Mucosa of rectum (tissue), 2 donors: ENCODE measurements around the gene CRB2.
A peak's percentile ranks its signal among the peaks of the same experiment; 100 is the strongest.

ENCODE experiments used
- H3K27ac ChIP-seq, 2 donors: one replicate each; pipeline ENCODE4 v1.7.0; 2013; ENCODE audit warnings: inconsistent platforms in 2 of 2, low read depth in 2 of 2, low read length in 2 of 2
- H3K27me3 ChIP-seq, 2 donors: one replicate each; pipeline ENCODE4 v1.7.0; 2013; ENCODE audit warnings: low read length in 2 of 2; ENCODE audit not compliant: control insufficient read depth in 2 of 2, insufficient read depth in 2 of 2
- H3K36me3 ChIP-seq, 2 donors: one replicate each; pipeline ENCODE4 v1.7.0; 2013; ENCODE audit warnings: low read length in 2 of 2; ENCODE audit not compliant: control insufficient read depth in 2 of 2, insufficient read depth in 2 of 2
- H3K4me1 ChIP-seq, 2 donors: one replicate each; pipeline ENCODE4 v1.7.0; 2013; ENCODE audit warnings: low read length in 2 of 2, mild to moderate bottlenecking in 1 of 2; ENCODE audit not compliant: control insufficient read depth in 2 of 2, insufficient read depth in 2 of 2
- H3K4me3 ChIP-seq, 2 donors: one replicate each; pipeline ENCODE4 v1.7.0; 2013; ENCODE audit warnings: low read length in 2 of 2
- H3K9ac ChIP-seq, 2 donors: one replicate each; pipeline ENCODE4 v1.7.0; 2013; ENCODE audit warnings: low read length in 2 of 2, low read depth in 1 of 2, mild to moderate bottlenecking in 1 of 2
- H3K9me3 ChIP-seq, 2 donors: one replicate each; pipeline ENCODE4 v1.7.0; 2013; ENCODE audit warnings: low read length in 2 of 2; ENCODE audit not compliant: control insufficient read depth in 2 of 2
- donor health status: healthy.
- donor health status: Normal muscosa, but diverticular disease.

The CRB2 gene

GRCh38 chr9:123364241-123364824 is 8.3 kb downstream of the CRB2 start:
- Histone ChIP-seq H3K9ac (no peak overlapping the region), H3K4me1 (peaks cover 12 to 14% of the 10 kb centered on the region in 2 donors), H3K9me3 (no peaks in the 10 kb centered on the region), H3K36me3 (no peaks in the 10 kb centered on the region), H3K27me3 (no peaks in the 10 kb centered on the region), H3K4me3 (no peak overlapping the region), H3K27ac (peak overlapping the region in 1 of 2 donors; percentile 23)

GRCh38 chr9:123365287-123365880 is 9.4 kb downstream of the CRB2 start:
- peaks cover 3 to 4% of the 10 kb centered on the region in 2 donors for H3K4me1 ChIP-seq
- no peak overlapping the region for H3K27ac ChIP-seq
- no peaks in the 10 kb centered on the region for H3K9me3 ChIP-seq
- no peak overlapping the region for H3K4me3 ChIP-seq
- H3K36me3 ChIP-seq: no peaks in the 10 kb centered on the region
- H3K9ac ChIP-seq: no peak overlapping the region
- no peaks in the 10 kb centered on the region for H3K27me3 ChIP-seq

DNA sequence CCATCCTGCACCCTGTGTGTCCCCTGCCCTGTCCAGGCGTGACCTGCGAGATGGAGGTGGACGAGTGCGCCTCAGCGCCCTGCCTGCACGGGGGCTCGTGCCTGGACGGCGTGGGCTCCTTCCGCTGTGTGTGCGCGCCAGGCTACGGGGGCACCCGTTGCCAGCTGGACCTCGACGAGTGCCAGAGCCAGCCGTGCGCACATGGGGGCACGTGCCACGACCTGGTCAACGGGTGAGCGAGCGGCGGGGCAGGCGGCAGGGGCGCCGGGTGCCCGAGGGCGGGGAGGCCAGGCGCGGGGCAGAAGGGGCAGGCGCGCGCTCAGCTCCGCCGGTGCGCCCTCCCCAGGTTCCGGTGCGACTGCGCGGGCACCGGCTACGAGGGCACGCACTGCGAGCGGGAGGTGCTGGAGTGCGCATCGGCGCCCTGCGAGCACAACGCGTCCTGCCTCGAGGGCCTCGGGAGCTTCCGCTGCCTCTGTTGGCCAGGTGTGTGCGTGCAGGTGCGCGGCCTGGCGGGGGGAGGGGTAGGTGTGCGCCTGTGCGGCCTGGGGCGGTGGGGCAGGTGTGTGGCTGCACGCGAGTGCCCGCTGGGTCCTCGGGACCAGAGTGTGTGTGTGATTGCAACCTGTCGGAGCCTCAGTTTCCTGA is 10.0 kb downstream of the CRB2 start:
- Histone ChIP-seq H3K4me3 (no peak overlapping the region), H3K27ac (no peak overlapping the region), H3K27me3 (no peaks in the 10 kb centered on the region), H3K4me1 (no peaks in the 10 kb centered on the region), H3K36me3 (no peaks in the 10 kb centered on the region), H3K9me3 (no peaks in the 10 kb centered on the region), H3K9ac (no peak overlapping the region)

- Histone ChIP-seq H3K27ac (no peak overlapping the region), H3K4me3 (no peak overlapping the region), H3K9ac (no peak overlapping the region), H3K36me3 (no peaks in the 10 kb centered on the region), H3K27me3 (peaks cover 0 to 2% of the 10 kb centered on the region in 2 donors), H3K4me1 (no peaks in the 10 kb centered on the region), H3K9me3 (no peaks in the 10 kb centered on the region)
These were observed 12.0 kb downstream of the CRB2 start for GRCh38 chr9:123368023-123368422.

- Histone ChIP-seq H3K4me1 (no peaks in the 10 kb centered on the region), H3K27ac (no peak overlapping the region), H3K9ac (no peak overlapping the region), H3K4me3 (no peak overlapping the region), H3K9me3 (no peaks in the 10 kb centered on the region), H3K36me3 (no peaks in the 10 kb centered on the region), H3K27me3 (peaks cover 0 to 2% of the 10 kb centered on the region in 2 donors)
These were observed 12.6 kb downstream of the CRB2 start for GRCh38 chr9:123368536-123369153.

DNA sequence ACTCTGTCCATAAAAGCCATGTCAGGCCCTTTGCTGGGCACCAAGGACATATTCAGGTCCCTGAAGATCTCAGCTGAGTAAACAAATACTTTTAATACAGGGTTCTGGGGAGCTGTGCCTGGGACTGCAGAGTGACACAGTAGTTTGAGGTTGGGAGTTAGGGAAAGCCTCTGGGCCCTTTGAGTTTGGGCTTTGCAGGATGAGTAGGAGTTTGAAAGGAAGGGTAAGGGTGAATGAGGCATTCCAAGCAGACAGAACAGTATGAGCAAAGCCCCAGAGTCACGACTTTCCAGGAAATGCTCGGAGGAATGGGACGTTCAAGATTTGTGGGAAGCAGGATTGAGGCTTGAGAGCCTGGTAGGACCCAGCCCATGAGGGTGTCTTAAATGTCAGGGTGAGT is 13.3 kb downstream of the CRB2 start:
- Histone ChIP-seq H3K27ac (no peak overlapping the region), H3K4me1 (peaks cover 0 to 1% of the 10 kb centered on the region in 2 donors), H3K4me3 (no peak overlapping the region), H3K27me3 (peaks cover 0 to 2% of the 10 kb centered on the region in 2 donors), H3K9me3 (no peaks in the 10 kb centered on the region), H3K9ac (no peak overlapping the region), H3K36me3 (no peaks in the 10 kb centered on the region)

- no peak overlapping the region for H3K9ac ChIP-seq
- H3K9me3 ChIP-seq: no peaks in the 10 kb centered on the region
- no peaks in the 10 kb centered on the region for H3K36me3 ChIP-seq
- H3K4me3 ChIP-seq: no peak overlapping the region
- peaks cover 7 to 9% of the 10 kb centered on the region in 2 donors for H3K4me1 ChIP-seq
- H3K27ac ChIP-seq: no peak overlapping the region
- peaks cover 0 to 2% of the 10 kb centered on the region in 2 donors for H3K27me3 ChIP-seq
These were observed 14.1 kb downstream of the CRB2 start for GRCh38 chr9:123370108-123370507.

GRCh38 chr9:123370526-123371227 is 14.7 kb downstream of the CRB2 start:
- no peak overlapping the region for H3K4me3 ChIP-seq
- no peak overlapping the region for H3K27ac ChIP-seq
- no peaks in the 10 kb centered on the region for H3K9me3 ChIP-seq
- H3K27me3 ChIP-seq: peaks cover 0 to 2% of the 10 kb centered on the region in 2 donors
- no peak overlapping the region for H3K9ac ChIP-seq
- H3K36me3 ChIP-seq: no peaks in the 10 kb centered on the region
- H3K4me1 ChIP-seq: peaks cover 13 to 15% of the 10 kb centered on the region in 2 donors

DNA sequence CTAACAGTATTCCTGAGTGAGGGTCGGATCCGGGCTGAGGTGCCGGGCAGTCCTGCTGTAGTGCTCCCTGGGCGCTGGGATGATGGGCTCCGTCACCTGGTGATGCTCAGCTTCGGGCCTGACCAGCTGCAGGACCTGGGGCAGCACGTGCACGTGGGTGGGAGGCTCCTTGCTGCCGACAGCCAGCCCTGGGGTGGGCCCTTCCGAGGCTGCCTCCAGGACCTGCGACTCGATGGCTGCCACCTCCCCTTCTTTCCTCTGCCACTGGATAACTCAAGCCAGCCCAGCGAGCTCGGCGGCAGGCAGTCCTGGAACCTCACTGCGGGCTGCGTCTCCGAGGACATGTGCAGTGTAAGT is 15.2 kb downstream of the CRB2 start:
- no peak overlapping the region for H3K9ac ChIP-seq
- no peaks in the 10 kb centered on the region for H3K9me3 ChIP-seq
- H3K36me3 ChIP-seq: no peaks in the 10 kb centered on the region
- no peak overlapping the region for H3K27ac ChIP-seq
- peaks cover 0 to 2% of the 10 kb centered on the region in 2 donors for H3K27me3 ChIP-seq
- no peak overlapping the region for H3K4me3 ChIP-seq
- peaks cover 18 to 20% of the 10 kb centered on the region in 2 donors for H3K4me1 ChIP-seq
